HG03039 (cell line): ENCODE results near the gene SLC9A8.

ENCODE experiments used
- ATAC-seq: cut with Tn5 transposase; IDR thresholded peaks from one replicate; pipeline ENCODE4 v1.9.1; 2021; ENCODE audit warnings: mild to moderate bottlenecking, moderate library complexity; ENCODE audit not compliant: unreplicated experiment

SLC9A8 gene

GRCh38 chr20:49871391-49871948, 58.8 kb downstream of the SLC9A8 start:
- ATAC-seq = no peak

GRCh38 chr20:49872056-49872455, 59.4 kb downstream of the SLC9A8 start:
- ATAC-seq = no peak

GRCh38 chr20:49874696-49875095, 62.1 kb downstream of the SLC9A8 start:
- ATAC-seq = no peak

- ATAC-seq = no peak
Measured at GRCh38 chr20:49877386-49877921, 64.8 kb downstream of the SLC9A8 start.

- ATAC-seq = no peak
Measured at GRCh38 chr20:49878977-49879376, 66.3 kb downstream of the SLC9A8 start.

GRCh38 chr20:49880177-49880576, 67.5 kb downstream of the SLC9A8 start:
- no peak for ATAC-seq

- no peak for ATAC-seq
Measured at GRCh38 chr20:49880724-49881445, 68.3 kb downstream of the SLC9A8 start.

- no peak for ATAC-seq
Measured at GRCh38 chr20:49882171-49882970, 69.7 kb downstream of the SLC9A8 start.

- no peak for ATAC-seq
Measured at GRCh38 chr20:49883246-49883802, 70.7 kb downstream of the SLC9A8 start.

- no peak for ATAC-seq
Measured at GRCh38 chr20:49885558-49886332, 73.1 kb downstream of the SLC9A8 start.

- ATAC-seq = no peak
Measured at GRCh38 chr20:49886571-49887213, 74.1 kb downstream of the SLC9A8 start.

- no peak for ATAC-seq
Measured at GRCh38 chr20:49887251-49888211, 74.9 kb downstream of the SLC9A8 start.

GRCh38 chr20:49888212-49889000, 75.8 kb downstream of the SLC9A8 start:
- no peak for ATAC-seq

GRCh38 chr20:49889001-49889934, 76.6 kb downstream of the SLC9A8 start:
- ATAC-seq = no peak

GRCh38 chr20:49889935-49890333, 77.3 kb downstream of the SLC9A8 start:
- ATAC-seq = no peak

GRCh38 chr20:49890471-49891361, 78.1 kb downstream of the SLC9A8 start:
- no peak for ATAC-seq
